Trophoblast cell (in vitro differentiated cells and primary cell): ENCODE results near the gene NDST1.

Experiments used
- DNase-seq, 2 donors: peaks; one replicate each; pipeline ENCODE4 v3.0.0-alpha.2; 2016
- H2AFZ ChIP-seq: 2 replicates; pipeline ENCODE4 v1.6.1; 2013; ENCODE audit warnings: low read length, moderate library complexity, mild to moderate bottlenecking; ENCODE audit not compliant: insufficient read depth, poor library complexity
- H2AK5ac ChIP-seq: 2 replicates; pipeline ENCODE4 v1.6.1; 2013; ENCODE audit warnings: mild to moderate bottlenecking, low read length
- H2BK120ac ChIP-seq: 2 replicates; pipeline ENCODE4 v1.6.1; 2013; ENCODE audit warnings: low read length, mild to moderate bottlenecking, moderate library complexity; ENCODE audit not compliant: insufficient read depth, poor library complexity
- H2BK12ac ChIP-seq: 2 replicates; pipeline ENCODE4 v1.6.1; 2013; ENCODE audit warnings: mild to moderate bottlenecking, low read length, moderate library complexity
- H2BK5ac ChIP-seq: 2 replicates; pipeline ENCODE4 v1.6.1; 2013; ENCODE audit warnings: low read length, low read depth, moderate library complexity, mild to moderate bottlenecking; ENCODE audit not compliant: poor library complexity
- H3K14ac ChIP-seq: 2 replicates; pipeline ENCODE4 v1.6.1; 2013; ENCODE audit warnings: mild to moderate bottlenecking, low read length
- H3K18ac ChIP-seq: 2 replicates; pipeline ENCODE4 v1.6.1; 2013; ENCODE audit warnings: mild to moderate bottlenecking, low read length
- H3K23ac ChIP-seq: 2 replicates; pipeline ENCODE4 v1.6.1; 2013; ENCODE audit warnings: low read length
- H3K27ac ChIP-seq: 2 replicates; pipeline ENCODE4 v1.5.1; 2013; ENCODE audit warnings: low read depth, mild to moderate bottlenecking, inconsistent platforms, low read length, moderate library complexity
- H3K27me3 ChIP-seq: 2 replicates; pipeline ENCODE4 v1.6.1; 2013; ENCODE audit warnings: inconsistent platforms, mild to moderate bottlenecking, low read length, moderate library complexity; ENCODE audit not compliant: insufficient read depth
- H3K36me3 ChIP-seq, 2 experiments: 1 replicate in 1 of 2; 2 replicates in 1 of 2; pipeline ENCODE4 v1.6.1; 2013; ENCODE audit warnings: low read length in 2 of 2, mild to moderate bottlenecking in 2 of 2, moderate library complexity in 1 of 2; ENCODE audit not compliant: insufficient read depth in 2 of 2, control insufficient read depth in 1 of 2
- H3K4ac ChIP-seq: 2 replicates; pipeline ENCODE4 v1.6.1; 2013; ENCODE audit warnings: low read depth, mild to moderate bottlenecking, low read length, moderate library complexity
- H3K4me1 ChIP-seq, 2 experiments: 1 replicate in 1 of 2; 2 replicates in 1 of 2; pipeline ENCODE4 v1.6.1; 2013; ENCODE audit warnings: low read length in 2 of 2, mild to moderate bottlenecking in 2 of 2, moderate library complexity in 1 of 2; ENCODE audit not compliant: insufficient read depth in 2 of 2, control insufficient read depth in 1 of 2
- H3K4me2 ChIP-seq: 2 replicates; pipeline ENCODE4 v1.6.1; 2013; ENCODE audit warnings: inconsistent platforms, mild to moderate bottlenecking, low read length, moderate library complexity
- H3K4me3 ChIP-seq: 2 replicates; pipeline ENCODE4 v1.5.1; 2013; ENCODE audit warnings: mild to moderate bottlenecking, low read depth, low read length, inconsistent platforms
- H3K79me1 ChIP-seq: one replicate; pipeline ENCODE4 v1.6.1; 2013; ENCODE audit warnings: low read length
- H3K79me2 ChIP-seq: 2 replicates; pipeline ENCODE4 v1.6.1; 2013; ENCODE audit warnings: low read length, mild to moderate bottlenecking; ENCODE audit not compliant: control insufficient read depth, insufficient read depth, poor library complexity
- H3K9ac ChIP-seq: 2 replicates; pipeline ENCODE4 v1.6.1; 2013; ENCODE audit warnings: mild to moderate bottlenecking, low read length
- H3K9me3 ChIP-seq: 2 replicates; pipeline ENCODE4 v1.6.1; 2013; ENCODE audit warnings: low read depth, mild to moderate bottlenecking, control low read depth, inconsistent platforms, low read length; ENCODE audit not compliant: insufficient read depth
- H4K12ac ChIP-seq: 2 replicates; pipeline ENCODE4 v1.6.1; 2013; ENCODE audit warnings: low read depth, mild to moderate bottlenecking, low read length, moderate library complexity
- H4K8ac ChIP-seq: 2 replicates; pipeline ENCODE4 v1.6.1; 2013; ENCODE audit warnings: low read depth, mild to moderate bottlenecking, low read length, moderate library complexity
- H4K91ac ChIP-seq: one replicate; pipeline ENCODE4 v1.6.1; 2013; ENCODE audit warnings: low read depth, mild to moderate bottlenecking, low read length, moderate library complexity
- WGBS: extraction: QIAGEN DNeasy Blood & Tissue Kit; methylation state at CpG from one replicate; pipeline ENCODE4 v1.1.7; 2013; ENCODE audit warnings: missing lambda C conversion rate; ENCODE audit not compliant: insufficient read length, insufficient coverage; ENCODE audit errors: extremely low coverage; 5-methylcytosine and 5-hydroxymethylcytosine counted together

The NDST1 gene

DNA sequence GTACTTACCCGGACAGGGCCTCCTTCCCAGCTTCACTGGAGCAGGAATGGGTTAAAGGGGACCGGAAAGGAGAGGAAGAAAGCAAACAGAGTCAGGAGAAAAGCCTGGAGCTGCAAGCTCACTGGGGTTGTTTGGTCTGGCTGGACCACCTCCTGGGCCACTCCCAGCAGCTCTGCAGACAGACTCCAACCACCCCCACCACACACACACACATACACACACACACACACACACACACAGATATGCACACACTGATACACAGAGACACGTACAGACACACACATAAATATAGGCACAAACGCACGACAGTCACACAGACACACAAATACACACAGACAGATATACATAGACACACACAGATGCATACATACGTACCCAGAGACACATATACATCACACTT, 97.6 kb downstream of the NDST1 start:
- Histone ChIP-seq H3K4ac (no peak overlapping the region), H3K27me3 (no peaks in the 10 kb centered on the region), H2BK5ac (no peak overlapping the region), H2BK120ac (peak overlapping the region; percentile 40), H3K79me1 (peaks cover under 1% of the 10 kb centered on the region), H4K12ac (no peak overlapping the region), H4K91ac (peak overlapping the region; percentile 40), H3K4me1 (peaks cover 2 to 4% of the 10 kb centered on the region in 2 experiments), H4K8ac (no peak overlapping the region), H2BK12ac (peak overlapping the region; percentile 84), H3K9me3 (no peaks in the 10 kb centered on the region), H3K4me2 (no peak overlapping the region), H3K23ac (no peak overlapping the region), H2AFZ (no peak overlapping the region), H3K9ac (no peak overlapping the region), H3K79me2 (peaks cover 2% of the 10 kb centered on the region), H3K18ac (no peak overlapping the region), H3K36me3 (no peaks in the 10 kb centered on the region), H3K14ac (no peak overlapping the region), H3K27ac (no peak overlapping the region), H2AK5ac (no peak overlapping the region), H3K4me3 (no peak overlapping the region)
- no peak for DNase-seq
- no CpG with 5 or more reads among the region's 6 CpGs for WGBS

- DNase-seq, result no peak
- Histone ChIP-seq H2AK5ac (peak overlapping the region; percentile 20), H3K4me2 (no peak overlapping the region), H3K14ac (peak overlapping the region; percentile 37), H2AFZ (no peak overlapping the region), H4K91ac (peak overlapping the region; percentile 49), H3K79me2 (peaks cover 2% of the 10 kb centered on the region), H3K27ac (no peak overlapping the region), H3K4me3 (no peak overlapping the region), H3K4ac (peak overlapping the region; percentile 17), H3K27me3 (no peaks in the 10 kb centered on the region), H3K4me1 (peaks cover 2 to 4% of the 10 kb centered on the region in 2 experiments), H2BK12ac (peak overlapping the region; percentile 62), H3K9me3 (no peaks in the 10 kb centered on the region), H4K12ac (no peak overlapping the region), H2BK120ac (peak overlapping the region; percentile 8), H3K79me1 (no peaks in the 10 kb centered on the region), H2BK5ac (no peak overlapping the region), H4K8ac (peak overlapping the region; percentile 17), H3K36me3 (no peaks in the 10 kb centered on the region), H3K23ac (no peak overlapping the region), H3K9ac (no peak overlapping the region), H3K18ac (no peak overlapping the region)
- WGBS, result no CpG with 5 or more reads among the region's 9 CpGs
Measured at GRCh38 chr5:150606476-150606875, 98.5 kb downstream of the NDST1 start.

DNA sequence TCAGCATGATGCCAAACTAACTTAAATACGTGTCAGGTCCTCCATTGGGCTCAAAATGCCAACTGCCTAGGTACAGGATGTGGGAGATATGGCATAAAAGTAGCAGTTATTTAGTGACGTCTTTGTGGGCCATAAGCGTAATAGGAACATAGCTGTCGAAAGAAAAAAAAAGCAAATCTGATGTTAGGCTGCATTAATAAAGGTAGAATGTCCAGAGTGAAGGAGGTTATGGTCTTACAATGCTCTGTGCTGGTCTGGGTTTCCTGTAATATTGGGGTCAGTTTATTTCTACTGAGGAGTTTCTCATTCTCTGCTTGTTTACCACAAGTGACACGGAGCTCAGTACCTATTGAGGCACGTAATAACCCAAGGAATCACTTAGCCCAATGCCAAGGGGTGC, 99.2 kb downstream of the NDST1 start:
- H4K8ac ChIP-seq, result no peak overlapping the region
- no peak overlapping the region for H3K4me2 ChIP-seq
- no peak overlapping the region for H3K27ac ChIP-seq
- H3K14ac ChIP-seq, result no peak overlapping the region
- no peak overlapping the region for H3K23ac ChIP-seq
- no peak overlapping the region for H3K18ac ChIP-seq
- no peak overlapping the region for H4K91ac ChIP-seq
- H3K27me3 ChIP-seq, result no peaks in the 10 kb centered on the region
- H2BK120ac ChIP-seq, result no peak overlapping the region
- no peak overlapping the region for H4K12ac ChIP-seq
- H3K4ac ChIP-seq, result no peak overlapping the region
- no peak for DNase-seq
- peaks cover 2 to 4% of the 10 kb centered on the region in 2 experiments for H3K4me1 ChIP-seq
- no peak overlapping the region for H3K4me3 ChIP-seq
- WGBS, result no CpG with 5 or more reads among the region's 6 CpGs
- peaks cover 2% of the 10 kb centered on the region for H3K79me2 ChIP-seq
- no peak overlapping the region for H3K9ac ChIP-seq
- no peaks in the 10 kb centered on the region for H3K9me3 ChIP-seq
- H2BK12ac ChIP-seq, result no peak overlapping the region
- no peaks in the 10 kb centered on the region for H3K36me3 ChIP-seq
- H2AFZ ChIP-seq, result no peak overlapping the region
- H2AK5ac ChIP-seq, result no peak overlapping the region
- no peak overlapping the region for H2BK5ac ChIP-seq
- no peaks in the 10 kb centered on the region for H3K79me1 ChIP-seq
